Right atrium auricular region (tissue), 2 donors: ENCODE measurements around the gene NEK4. TPM values are rescaled to one million over a fixed set of nuclear protein-coding genes. Genes with fewer than 3 reads are reported as not detected.
A peak's percentile ranks its signal among the peaks of the same experiment; 100 is the strongest.

Experiments used
- DNase-seq: peaks from one replicate; pipeline ENCODE4 v3.0.0-alpha.2; 2019; ENCODE audit warnings: low spot score
- H3K27ac ChIP-seq, 2 donors: fragments of 200-600 bp; sonication (generic); 1 replicate in 1 of 2; 2 replicates in 1 of 2; pipeline ENCODE4 v1.5.1; 2016 to 2019
- H3K27me3 ChIP-seq, 2 donors: fragments of 200-600 bp; sonication (generic); one replicate each; pipeline versions ENCODE4 v1.5.1 to v1.6.0; 2017 to 2019
- H3K36me3 ChIP-seq: fragments of 200-600 bp; sonication (generic); one replicate; pipeline ENCODE4 v1.5.1; 2016
- H3K4me1 ChIP-seq, 2 donors: fragments of 200-600 bp; sonication (generic); one replicate each; pipeline versions ENCODE4 v1.5.1 to v1.6.0; 2017 to 2019
- H3K4me3 ChIP-seq, 2 donors: fragments of 200-600 bp; sonication (generic); 1 replicate in 1 of 2; 2 replicates in 1 of 2; pipeline ENCODE4 v1.5.1; 2017 to 2019; ENCODE audit warnings: mild to moderate bottlenecking in 1 of 2, moderate library complexity in 1 of 2
- H3K9me3 ChIP-seq, 2 donors: fragments of 200-600 bp; sonication (generic); one replicate each; pipeline ENCODE4 v1.5.1; 2019
- CTCF ChIP-seq, 2 donors: fragments of 200-600 bp; sonication (generic); IDR thresholded peaks; one replicate each; pipeline ENCODE4 v1.5.1; 2019; ENCODE audit warnings: antibody characterized with exemption in 2 of 2
- total RNA-seq, 2 donors: library from RNA; depleted of rRNA; stranded (reverse); fragments of >200 nt; gene quantifications; one replicate each; pipeline ENCODE4 v1.1.0, GENCODE V29; 2016

Gene NEK4
- total RNA-seq, 2 donors from 2014 or later, result 12.8 to 14.6 TPM

GRCh38 chr3:52705438-52705687 lies 65.4 kb downstream of the NEK4 start:
- no peak for TF ChIP-seq CTCF (IDR thresholded peaks at IDR 0.05)

GRCh38 chr3:52704611-52705437 lies 65.9 kb downstream of the NEK4 start:
- Histone ChIP-seq H3K27ac (peak overlapping the region; percentile 81 to 92), H3K4me1 (peaks cover 0 to 36% of the 10 kb centered on the region in 2 donors), H3K4me3 (peak overlapping the region; percentile 76 to 94), H3K36me3 (peaks cover 20% of the 10 kb centered on the region), H3K27me3 (no peaks in the 10 kb centered on the region), H3K9me3 (no peaks in the 10 kb centered on the region)
- no peak for TF ChIP-seq CTCF (IDR thresholded peaks at IDR 0.05)
- DNase-seq, result peak; percentile 61

More at GRCh38 chr3:52705438-52705687, 65.4 kb downstream of the NEK4 start:
- Histone ChIP-seq H3K9me3 (no peaks in the 10 kb centered on the region), H3K4me3 (peak overlapping the region; percentile 76 to 94), H3K27me3 (no peaks in the 10 kb centered on the region), H3K36me3 (peaks cover 21% of the 10 kb centered on the region), H3K27ac (peak overlapping the region; percentile 81 to 92), H3K4me1 (peaks cover 0 to 36% of the 10 kb centered on the region in 2 donors)
- DNase-seq, result peak; percentile 63

GRCh38 chr3:52703341-52703740 lies 67.4 kb downstream of the NEK4 start:
- H3K4me3 ChIP-seq, result no peak overlapping the region
- H3K9me3 ChIP-seq, result no peaks in the 10 kb centered on the region
- no peaks in the 10 kb centered on the region for H3K27me3 ChIP-seq
- peaks cover 8% of the 10 kb centered on the region for H3K36me3 ChIP-seq
- H3K4me1 ChIP-seq, result peaks cover 0 to 36% of the 10 kb centered on the region in 2 donors
- TF ChIP-seq CTCF (IDR thresholded peaks at IDR 0.05), result no peak
- no peak overlapping the region for H3K27ac ChIP-seq
- DNase-seq, result no peak

GRCh38 chr3:52697632-52697965 lies 73.1 kb downstream of the NEK4 start:
- TF ChIP-seq CTCF (IDR thresholded peaks at IDR 0.05), result no peak
- H3K27me3 ChIP-seq, result no peaks in the 10 kb centered on the region
- no peak overlapping the region for H3K4me3 ChIP-seq
- H3K27ac ChIP-seq, result no peak overlapping the region
- H3K9me3 ChIP-seq, result no peaks in the 10 kb centered on the region
- no peaks in the 10 kb centered on the region for H3K4me1 ChIP-seq
- H3K36me3 ChIP-seq, result peaks cover 53% of the 10 kb centered on the region
- DNase-seq, result no peak

- Histone ChIP-seq H3K4me3 (no peak overlapping the region), H3K36me3 (peaks cover 59% of the 10 kb centered on the region)
These were observed 73.7 kb downstream of the NEK4 start for GRCh38 chr3:52696830-52697631.

More at GRCh38 chr3:52696830-52697631, 73.7 kb downstream of the NEK4 start:
- TF ChIP-seq CTCF (IDR thresholded peaks at IDR 0.05), result no peak
- no peaks in the 10 kb centered on the region for H3K4me1 ChIP-seq
- no peak for DNase-seq
- H3K27me3 ChIP-seq, result no peaks in the 10 kb centered on the region
- H3K9me3 ChIP-seq, result no peaks in the 10 kb centered on the region
- no peak overlapping the region for H3K27ac ChIP-seq
